Left lung (tissue), 10 donors: ENCODE measurements around the gene ABCA13. TPM values are rescaled to one million over a fixed set of nuclear protein-coding genes. Genes with fewer than 3 reads are reported as not detected.
A peak's percentile ranks its signal among the peaks of the same experiment; 100 is the strongest.

ENCODE experiments used
- ATAC-seq: fragments of 200-7000 bp; cut with Tn5 transposase; one replicate; pipeline ENCODE4 v1.9.1; 2020; ENCODE audit warnings: moderate library complexity
- DNase-seq, 4 donors: peaks; one replicate each; pipeline ENCODE4 v3.0.0-alpha.2; 2013 to 2020
- H3K27ac ChIP-seq, 2 donors: fragments of 200-600 bp; sonication (generic) in 1 of 2; one replicate each; pipeline versions ENCODE4 v1.5.0 to v1.8.0; 2020 to 2021
- H3K27me3 ChIP-seq, 2 donors: fragments of 200-600 bp; sonication (generic) in 1 of 2; one replicate each; pipeline versions ENCODE4 v1.5.0 to v1.8.0; 2020 to 2021
- H3K36me3 ChIP-seq, 2 donors: fragments of 200-600 bp; sonication (generic) in 1 of 2; one replicate each; pipeline versions ENCODE4 v1.5.0 to v1.8.0; 2020 to 2021
- H3K4me1 ChIP-seq, 2 donors: fragments of 200-600 bp; one replicate each; pipeline ENCODE4 v1.8.0; 2021
- H3K4me3 ChIP-seq, 2 donors: fragments of 200-600 bp; sonication (generic) in 1 of 2; one replicate each; pipeline versions ENCODE4 v1.5.0 to v1.8.0; 2020 to 2021; ENCODE audit warnings: mild to moderate bottlenecking in 1 of 2
- H3K9me3 ChIP-seq, 2 donors: fragments of 200-600 bp; sonication (generic) in 1 of 2; one replicate each; pipeline versions ENCODE4 v1.5.0 to v1.8.0; 2020 to 2021
- intact Hi-C, 2 donors: fragments of 100-400 bp; cut with DNase I; formaldehyde crosslinking; loops; one replicate each; pipeline versions ENCODE4 v1.11.2 to v1.14.2; 2022
- polyA plus RNA-seq, 6 donors: library from polyadenylated mRNA; unstranded; fragments of 120-200 nt; gene quantifications; one replicate each; pipeline ENCODE4 v1.2.1, GENCODE V29; 2013; ENCODE audit not compliant: insufficient read length in 6 of 6
- total RNA-seq, 2 donors: library from RNA; stranded (reverse); fragmentation: NEBNext Ultra II Directional; extraction: Animal tissue kit (Norgen Biotek cat#: 25700); gene quantifications; one replicate each; pipeline ENCODE4 v1.2.1, GENCODE V29; 2021
- TF ChIP-seq, protein P1 (sequence below), 2 donors: fragments of 200-600 bp; sonication (generic) in 1 of 2; IDR thresholded peaks; one replicate each; pipeline versions ENCODE4 v1.5.0 to v1.8.0; 2021; ENCODE audit warnings: antibody characterized with exemption in 2 of 2
- donor health status: DM: no; HTN: yes; CAD: no.
- donor health status: DM: no; HTN: no; CAD: no.

Gene ABCA13
- total and polyA plus RNA-seq, 8 donors = 0.55 to 2.9 (median 1.7) TPM

DNA sequence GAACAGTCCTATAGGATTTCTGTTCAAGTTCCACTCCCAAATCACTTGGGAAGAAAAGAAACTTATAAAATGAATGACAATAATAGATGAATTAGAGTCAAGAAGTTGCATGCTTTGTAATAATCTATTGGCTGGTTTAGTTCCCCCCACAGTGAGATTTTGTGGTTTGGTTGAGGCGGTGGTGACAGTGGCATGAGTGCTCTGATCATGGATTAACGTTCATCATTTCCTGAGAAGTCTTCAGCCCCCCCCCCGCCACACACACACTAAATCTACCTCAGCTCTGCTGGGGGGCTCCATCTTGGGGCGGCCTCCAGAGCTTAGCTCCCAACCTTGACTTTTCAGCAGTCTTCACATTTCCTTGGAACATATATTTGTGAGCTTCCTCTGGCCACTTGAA lies 121.7 kb downstream of the ABCA13 start:
- Histone ChIP-seq H3K27me3 (no peaks in the 10 kb centered on the region), H3K36me3 (no peaks in the 10 kb centered on the region), H3K4me1 (no peaks in the 10 kb centered on the region), H3K9me3 (no peaks in the 10 kb centered on the region), H3K27ac (no peak overlapping the region), H3K4me3 (no peak overlapping the region)
- DNase-seq = no peak
- no peak for ATAC-seq
- TF ChIP-seq, protein P1, sequence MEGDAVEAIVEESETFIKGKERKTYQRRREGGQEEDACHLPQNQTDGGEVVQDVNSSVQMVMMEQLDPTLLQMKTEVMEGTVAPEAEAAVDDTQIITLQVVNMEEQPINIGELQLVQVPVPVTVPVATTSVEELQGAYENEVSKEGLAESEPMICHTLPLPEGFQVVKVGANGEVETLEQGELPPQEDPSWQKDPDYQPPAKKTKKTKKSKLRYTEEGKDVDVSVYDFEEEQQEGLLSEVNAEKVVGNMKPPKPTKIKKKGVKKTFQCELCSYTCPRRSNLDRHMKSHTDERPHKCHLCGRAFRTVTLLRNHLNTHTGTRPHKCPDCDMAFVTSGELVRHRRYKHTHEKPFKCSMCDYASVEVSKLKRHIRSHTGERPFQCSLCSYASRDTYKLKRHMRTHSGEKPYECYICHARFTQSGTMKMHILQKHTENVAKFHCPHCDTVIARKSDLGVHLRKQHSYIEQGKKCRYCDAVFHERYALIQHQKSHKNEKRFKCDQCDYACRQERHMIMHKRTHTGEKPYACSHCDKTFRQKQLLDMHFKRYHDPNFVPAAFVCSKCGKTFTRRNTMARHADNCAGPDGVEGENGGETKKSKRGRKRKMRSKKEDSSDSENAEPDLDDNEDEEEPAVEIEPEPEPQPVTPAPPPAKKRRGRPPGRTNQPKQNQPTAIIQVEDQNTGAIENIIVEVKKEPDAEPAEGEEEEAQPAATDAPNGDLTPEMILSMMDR (IDR thresholded peaks at IDR 0.05) = no peak
- intact Hi-C loops = no loop called here

DNA sequence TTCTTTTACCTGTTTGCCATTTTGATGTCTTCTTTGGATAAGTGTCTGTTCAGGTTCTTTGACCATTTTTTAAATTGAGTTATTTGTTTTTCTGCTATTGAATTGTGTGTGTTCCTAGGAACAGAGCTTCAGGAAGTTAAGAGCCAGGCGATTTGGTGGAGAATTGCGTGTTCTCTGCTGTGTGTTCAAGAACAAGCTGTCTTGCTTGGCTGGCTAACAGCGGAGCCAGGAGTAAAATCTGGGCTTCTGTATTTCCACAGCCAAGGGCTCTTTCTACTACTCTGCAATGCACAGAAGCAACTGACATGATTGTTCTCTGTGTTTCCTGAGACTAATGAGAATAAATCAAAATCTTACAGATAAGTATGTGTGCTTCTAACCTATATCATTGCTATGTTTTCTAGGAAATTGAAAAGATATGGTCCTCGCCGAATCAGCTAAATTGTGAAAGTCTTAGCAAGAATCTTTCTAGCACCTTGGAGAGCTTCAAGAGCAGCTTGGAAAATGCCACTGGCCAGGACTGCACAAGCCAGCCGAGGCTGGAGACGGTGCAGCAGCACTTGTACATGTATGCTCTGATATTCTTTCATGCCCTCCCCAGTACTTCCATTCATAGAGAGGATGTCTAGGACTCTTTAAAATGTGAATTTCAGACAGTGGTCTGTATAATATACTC lies 124.2 kb downstream of the ABCA13 start:
- no peaks in the 10 kb centered on the region for H3K27me3 ChIP-seq
- no peaks in the 10 kb centered on the region for H3K9me3 ChIP-seq
- no peaks in the 10 kb centered on the region for H3K4me1 ChIP-seq
- TF ChIP-seq, protein P1 (IDR thresholded peaks at IDR 0.05) = no peak
- intact Hi-C loops = no loop called here
- DNase-seq (no peak), ATAC-seq (no peak)
- peaks cover 0 to 4% of the 10 kb centered on the region in 2 donors for H3K36me3 ChIP-seq
- no peak overlapping the region for H3K4me3 ChIP-seq
- H3K27ac ChIP-seq = no peak overlapping the region

DNA sequence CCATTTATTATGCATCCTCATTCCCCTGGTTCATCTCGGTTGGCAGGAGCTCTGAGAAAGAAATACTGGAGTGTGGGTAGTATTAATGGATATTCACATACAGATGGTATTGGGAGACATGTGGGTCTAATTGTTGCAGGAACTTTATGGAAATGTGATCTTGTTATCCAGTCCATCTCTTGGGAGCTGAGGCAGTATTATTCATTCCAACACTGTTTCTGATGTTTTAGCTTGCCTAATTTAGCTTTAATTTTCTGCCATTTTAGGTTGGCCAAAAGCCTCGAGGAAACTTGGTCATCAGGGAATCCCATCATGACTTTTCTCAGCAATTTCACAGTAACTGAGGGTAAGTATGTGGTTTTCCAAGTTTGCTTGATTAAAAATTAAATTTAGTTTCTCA lies 125.7 kb downstream of the ABCA13 start:
- H3K4me3 ChIP-seq = no peak overlapping the region
- intact Hi-C loops = no loop called here
- peaks cover 0 to 16% of the 10 kb centered on the region in 2 donors for H3K36me3 ChIP-seq
- no peak for DNase-seq
- H3K9me3 ChIP-seq = no peaks in the 10 kb centered on the region
- TF ChIP-seq, protein P1 (IDR thresholded peaks at IDR 0.05) = no peak
- ATAC-seq = no peak
- H3K4me1 ChIP-seq = no peaks in the 10 kb centered on the region
- no peaks in the 10 kb centered on the region for H3K27me3 ChIP-seq
- no peak overlapping the region for H3K27ac ChIP-seq

DNA sequence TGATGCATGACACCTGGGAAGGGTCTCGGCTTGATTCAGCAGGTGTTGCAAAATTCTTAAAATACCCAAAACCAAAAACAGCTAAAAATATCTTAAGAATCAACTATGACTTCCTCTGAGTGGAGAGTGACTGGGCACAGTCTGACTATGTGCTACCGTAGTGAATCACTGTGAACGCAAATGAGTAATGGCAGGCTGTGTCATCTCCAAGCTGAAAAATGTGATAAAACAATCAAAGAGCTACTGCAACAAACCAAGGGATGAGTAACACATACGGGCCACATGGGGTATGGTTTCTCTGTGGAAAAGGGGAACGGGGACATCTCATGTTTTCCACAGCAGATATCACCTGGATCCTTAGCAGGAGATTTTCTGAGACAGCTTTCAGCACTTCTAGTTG lies 127.5 kb downstream of the ABCA13 start:
- no peaks in the 10 kb centered on the region for H3K4me1 ChIP-seq
- no peak overlapping the region for H3K4me3 ChIP-seq
- TF ChIP-seq, protein P1 (IDR thresholded peaks at IDR 0.05) = no peak
- no peaks in the 10 kb centered on the region for H3K27me3 ChIP-seq
- peaks cover 0 to 17% of the 10 kb centered on the region in 2 donors for H3K36me3 ChIP-seq
- ATAC-seq = no peak
- no peaks in the 10 kb centered on the region for H3K9me3 ChIP-seq
- no peak overlapping the region for H3K27ac ChIP-seq
- intact Hi-C loops = no loop called here
- no peak for DNase-seq

DNA sequence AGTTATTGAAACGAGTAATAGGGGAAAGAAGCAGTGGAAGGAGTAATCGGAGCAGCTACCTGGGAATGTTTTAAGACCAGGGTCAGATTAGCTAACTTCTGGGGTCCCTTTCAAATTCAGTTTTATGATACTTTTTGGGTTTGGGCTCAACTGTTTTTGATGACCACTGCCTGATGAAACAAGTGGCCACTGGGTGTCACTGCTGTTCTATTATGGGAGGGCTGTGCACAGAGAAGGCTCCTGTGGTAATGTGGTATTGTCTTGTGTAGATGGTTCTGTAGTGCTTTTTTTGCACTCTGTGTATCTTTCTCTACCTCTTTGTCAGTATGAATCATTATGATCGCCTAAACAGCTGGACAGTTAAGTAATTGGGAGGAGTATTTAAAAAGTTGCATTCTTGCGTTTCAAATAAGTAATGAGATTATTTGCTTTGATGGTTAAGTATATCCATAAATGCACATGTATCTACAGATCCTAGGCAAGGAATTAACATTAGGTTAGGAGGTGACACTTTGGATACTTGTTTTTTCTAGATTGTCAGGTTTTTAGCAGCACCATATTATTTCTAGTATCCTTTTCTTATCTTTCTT lies 128.4 kb downstream of the ABCA13 start:
- peaks cover 0 to 18% of the 10 kb centered on the region in 2 donors for H3K36me3 ChIP-seq
- intact Hi-C loops = no loop called here
- H3K27me3 ChIP-seq = no peaks in the 10 kb centered on the region
- no peaks in the 10 kb centered on the region for H3K9me3 ChIP-seq
- no peaks in the 10 kb centered on the region for H3K4me1 ChIP-seq
- no peak overlapping the region for H3K4me3 ChIP-seq
- peak in 3 of 4 donors; percentile 37 to 72 (median 39) for DNase-seq
- TF ChIP-seq, protein P1 (IDR thresholded peaks at IDR 0.05) = peak; percentile 48 to 57
- no peak overlapping the region for H3K27ac ChIP-seq
- ATAC-seq = peak; percentile 97
